Measurements from ENCODE around the gene YJU2. TPM values are rescaled to one million over a fixed set of nuclear protein-coding genes. Genes with fewer than 3 reads are reported as not detected.

Gene YJU2
- total RNA-seq, 1 experiment from 2014 or later, result 26.5 TPM

DNA sequence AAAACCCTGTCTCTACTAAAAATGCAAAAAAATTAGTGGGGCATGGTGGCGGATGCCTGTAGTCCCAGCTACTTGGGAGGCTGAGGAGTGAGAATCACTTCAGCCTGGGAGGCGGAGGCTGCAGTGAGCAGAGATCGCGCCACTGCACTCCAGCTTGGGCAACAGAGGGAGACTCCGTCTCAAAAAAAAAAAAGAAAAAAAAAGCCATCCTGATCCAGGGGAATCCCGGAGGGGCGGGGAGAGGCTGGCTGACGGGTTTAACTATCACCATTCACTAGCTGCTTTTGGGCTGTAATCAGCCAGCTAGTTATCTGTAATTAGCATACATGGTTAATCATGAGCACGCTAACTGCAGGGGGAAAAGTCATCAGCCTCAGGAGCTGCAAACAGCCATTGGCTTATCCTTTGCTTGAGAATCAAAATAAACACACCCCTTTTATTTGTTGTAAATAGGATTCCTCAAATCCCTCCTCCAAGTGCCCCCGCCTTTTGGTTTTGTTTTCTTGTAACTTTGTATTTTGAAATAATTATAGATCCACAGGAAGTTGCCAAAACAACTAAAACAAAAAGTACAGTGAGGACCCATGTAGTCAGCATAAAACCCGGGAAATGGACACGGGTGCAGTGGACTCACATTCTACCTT lies 67.1 kb downstream of the YJU2 start (continued):
- no peak for TF ChIP-seq NFE2L1 (CRISPR knock-in tag; IDR thresholded peaks at IDR 0.05)

DNA sequence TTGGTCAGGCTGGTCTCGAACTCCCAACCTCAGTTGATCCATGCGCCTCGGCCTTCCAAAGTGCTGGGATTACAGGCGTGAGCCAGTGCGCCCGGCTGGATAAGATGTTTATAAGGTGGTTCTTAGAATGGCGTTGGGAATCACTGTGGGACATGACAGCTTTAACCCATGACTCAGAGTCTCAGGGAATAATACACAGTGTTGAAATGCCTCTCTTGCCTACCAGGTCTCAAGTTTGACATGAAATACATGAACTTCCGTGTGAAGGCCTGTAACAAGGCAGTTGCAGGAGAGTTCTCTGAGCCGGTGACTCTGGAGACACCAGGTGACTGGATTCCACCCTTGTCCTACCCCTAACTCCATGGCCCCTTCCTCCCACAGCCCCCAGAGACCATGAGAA lies 70.1 kb downstream of the YJU2 start:
- ATAC-seq (no peak), DNase-seq (ENCODE audit: low spot score) (no peak)
- ChIA-PET POLR2A (no interaction called here), CTCF (interaction anchor here (0.5 to 2.2 kb wide), 2 partner anchors 49 to 50 kb away, joined by 3 to 5 read pairs; no protein-coding TSS in a partner anchor)
- Mint-ChIP-seq H3K4me1 (no peaks in the 10 kb centered on the region), H3K27me3 (ENCODE audit: low read depth) (no peaks in the 10 kb centered on the region; the same call in 1 of the 2 replicates), H3K27ac (no peak overlapping the region), H3K4me3 (no peak overlapping the region), H3K36me3 (peaks cover 54% of the 10 kb centered on the region), H3K9me3 (peaks cover 32% of the 10 kb centered on the region)
- no peak for TF ChIP-seq ETV6 (CRISPR knock-in tag; IDR thresholded peaks at IDR 0.05)
- TF ChIP-seq KAT7 (CRISPR knock-in tag; IDR thresholded peaks at IDR 0.05; ENCODE audit: borderline replicate concordance), result no peak
- TF ChIP-seq, protein P1, sequence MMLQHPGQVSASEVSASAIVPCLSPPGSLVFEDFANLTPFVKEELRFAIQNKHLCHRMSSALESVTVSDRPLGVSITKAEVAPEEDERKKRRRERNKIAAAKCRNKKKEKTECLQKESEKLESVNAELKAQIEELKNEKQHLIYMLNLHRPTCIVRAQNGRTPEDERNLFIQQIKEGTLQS (CRISPR knock-in tag; conservative IDR thresholded peaks at IDR 0.05), result no peak
- TF ChIP-seq, protein P2, sequence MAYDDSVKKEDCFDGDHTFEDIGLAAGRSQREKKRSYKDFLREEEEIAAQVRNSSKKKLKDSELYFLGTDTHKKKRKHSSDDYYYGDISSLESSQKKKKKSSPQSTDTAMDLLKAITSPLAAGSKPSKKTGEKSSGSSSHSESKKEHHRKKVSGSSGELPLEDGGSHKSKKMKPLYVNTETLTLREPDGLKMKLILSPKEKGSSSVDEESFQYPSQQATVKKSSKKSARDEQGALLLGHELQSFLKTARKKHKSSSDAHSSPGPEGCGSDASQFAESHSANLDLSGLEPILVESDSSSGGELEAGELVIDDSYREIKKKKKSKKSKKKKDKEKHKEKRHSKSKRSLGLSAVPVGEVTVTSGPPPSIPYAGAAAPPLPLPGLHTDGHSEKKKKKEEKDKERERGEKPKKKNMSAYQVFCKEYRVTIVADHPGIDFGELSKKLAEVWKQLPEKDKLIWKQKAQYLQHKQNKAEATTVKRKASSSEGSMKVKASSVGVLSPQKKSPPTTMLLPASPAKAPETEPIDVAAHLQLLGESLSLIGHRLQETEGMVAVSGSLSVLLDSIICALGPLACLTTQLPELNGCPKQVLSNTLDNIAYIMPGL (CRISPR knock-in tag; IDR thresholded peaks at IDR 0.05), result no peak
- TF ChIP-seq, protein P3, sequence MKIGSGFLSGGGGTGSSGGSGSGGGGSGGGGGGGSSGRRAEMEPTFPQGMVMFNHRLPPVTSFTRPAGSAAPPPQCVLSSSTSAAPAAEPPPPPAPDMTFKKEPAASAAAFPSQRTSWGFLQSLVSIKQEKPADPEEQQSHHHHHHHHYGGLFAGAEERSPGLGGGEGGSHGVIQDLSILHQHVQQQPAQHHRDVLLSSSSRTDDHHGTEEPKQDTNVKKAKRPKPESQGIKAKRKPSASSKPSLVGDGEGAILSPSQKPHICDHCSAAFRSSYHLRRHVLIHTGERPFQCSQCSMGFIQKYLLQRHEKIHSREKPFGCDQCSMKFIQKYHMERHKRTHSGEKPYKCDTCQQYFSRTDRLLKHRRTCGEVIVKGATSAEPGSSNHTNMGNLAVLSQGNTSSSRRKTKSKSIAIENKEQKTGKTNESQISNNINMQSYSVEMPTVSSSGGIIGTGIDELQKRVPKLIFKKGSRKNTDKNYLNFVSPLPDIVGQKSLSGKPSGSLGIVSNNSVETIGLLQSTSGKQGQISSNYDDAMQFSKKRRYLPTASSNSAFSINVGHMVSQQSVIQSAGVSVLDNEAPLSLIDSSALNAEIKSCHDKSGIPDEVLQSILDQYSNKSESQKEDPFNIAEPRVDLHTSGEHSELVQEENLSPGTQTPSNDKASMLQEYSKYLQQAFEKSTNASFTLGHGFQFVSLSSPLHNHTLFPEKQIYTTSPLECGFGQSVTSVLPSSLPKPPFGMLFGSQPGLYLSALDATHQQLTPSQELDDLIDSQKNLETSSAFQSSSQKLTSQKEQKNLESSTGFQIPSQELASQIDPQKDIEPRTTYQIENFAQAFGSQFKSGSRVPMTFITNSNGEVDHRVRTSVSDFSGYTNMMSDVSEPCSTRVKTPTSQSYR (CRISPR knock-in tag; IDR thresholded peaks at IDR 0.05), result no peak
- TF ChIP-seq, protein P4, sequence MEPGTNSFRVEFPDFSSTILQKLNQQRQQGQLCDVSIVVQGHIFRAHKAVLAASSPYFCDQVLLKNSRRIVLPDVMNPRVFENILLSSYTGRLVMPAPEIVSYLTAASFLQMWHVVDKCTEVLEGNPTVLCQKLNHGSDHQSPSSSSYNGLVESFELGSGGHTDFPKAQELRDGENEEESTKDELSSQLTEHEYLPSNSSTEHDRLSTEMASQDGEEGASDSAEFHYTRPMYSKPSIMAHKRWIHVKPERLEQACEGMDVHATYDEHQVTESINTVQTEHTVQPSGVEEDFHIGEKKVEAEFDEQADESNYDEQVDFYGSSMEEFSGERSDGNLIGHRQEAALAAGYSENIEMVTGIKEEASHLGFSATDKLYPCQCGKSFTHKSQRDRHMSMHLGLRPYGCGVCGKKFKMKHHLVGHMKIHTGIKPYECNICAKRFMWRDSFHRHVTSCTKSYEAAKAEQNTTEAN (CRISPR knock-in tag; IDR thresholded peaks at IDR 0.05), result no peak
- no peak for TF ChIP-seq ZNF317 (CRISPR knock-in tag; IDR thresholded peaks at IDR 0.05; ENCODE audit: borderline replicate concordance, low read depth)
- TF ChIP-seq ZNF396 (CRISPR knock-in tag; IDR thresholded peaks at IDR 0.05; ENCODE audit: borderline replicate concordance), result no peak
- TF ChIP-seq, protein P5, sequence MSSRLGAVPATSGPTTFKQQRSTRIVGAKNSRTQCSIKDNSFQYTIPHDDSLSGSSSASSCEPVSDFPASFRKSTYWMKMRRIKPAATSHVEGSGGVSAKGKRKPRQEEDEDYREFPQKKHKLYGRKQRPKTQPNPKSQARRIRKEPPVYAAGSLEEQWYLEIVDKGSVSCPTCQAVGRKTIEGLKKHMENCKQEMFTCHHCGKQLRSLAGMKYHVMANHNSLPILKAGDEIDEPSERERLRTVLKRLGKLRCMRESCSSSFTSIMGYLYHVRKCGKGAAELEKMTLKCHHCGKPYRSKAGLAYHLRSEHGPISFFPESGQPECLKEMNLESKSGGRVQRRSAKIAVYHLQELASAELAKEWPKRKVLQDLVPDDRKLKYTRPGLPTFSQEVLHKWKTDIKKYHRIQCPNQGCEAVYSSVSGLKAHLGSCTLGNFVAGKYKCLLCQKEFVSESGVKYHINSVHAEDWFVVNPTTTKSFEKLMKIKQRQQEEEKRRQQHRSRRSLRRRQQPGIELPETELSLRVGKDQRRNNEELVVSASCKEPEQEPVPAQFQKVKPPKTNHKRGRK (CRISPR knock-in tag; IDR thresholded peaks at IDR 0.05; ENCODE audit: borderline replicate concordance), result no peak
- TF ChIP-seq, protein P6, sequence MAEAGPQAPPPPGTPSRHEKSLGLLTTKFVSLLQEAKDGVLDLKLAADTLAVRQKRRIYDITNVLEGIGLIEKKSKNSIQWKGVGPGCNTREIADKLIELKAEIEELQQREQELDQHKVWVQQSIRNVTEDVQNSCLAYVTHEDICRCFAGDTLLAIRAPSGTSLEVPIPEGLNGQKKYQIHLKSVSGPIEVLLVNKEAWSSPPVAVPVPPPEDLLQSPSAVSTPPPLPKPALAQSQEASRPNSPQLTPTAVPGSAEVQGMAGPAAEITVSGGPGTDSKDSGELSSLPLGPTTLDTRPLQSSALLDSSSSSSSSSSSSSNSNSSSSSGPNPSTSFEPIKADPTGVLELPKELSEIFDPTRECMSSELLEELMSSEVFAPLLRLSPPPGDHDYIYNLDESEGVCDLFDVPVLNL (CRISPR knock-in tag; IDR thresholded peaks at IDR 0.05; ENCODE audit: borderline replicate concordance, low read depth), result no peak

DNA sequence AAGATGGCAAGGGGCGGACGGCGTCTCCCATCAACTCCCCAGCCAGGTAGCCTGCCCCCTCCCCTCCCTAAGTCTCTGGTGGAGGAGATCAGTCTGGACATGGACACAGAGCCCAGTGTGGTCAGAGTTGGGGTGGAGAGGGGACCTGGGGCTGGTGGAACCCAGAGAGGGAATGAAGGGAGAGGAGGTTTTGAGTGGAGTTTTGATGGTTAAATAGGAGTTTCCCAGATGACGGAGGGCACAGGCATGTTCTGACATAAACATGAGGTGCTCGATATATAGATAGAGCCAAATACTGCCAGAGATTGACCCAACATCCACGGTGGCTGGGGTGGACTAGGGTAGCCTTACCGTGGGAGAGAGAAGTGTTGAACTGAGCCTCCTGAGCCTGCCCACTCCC lies 71.6 kb downstream of the YJU2 start:
- POLR2A ChIA-PET, result no interaction called here
- no peak overlapping the region for H3K4me3 Mint-ChIP-seq
- DNase-seq (ENCODE audit: low spot score), result no peak
- CTCF ChIA-PET, result interaction anchor here (5.8 kb wide), 1 partner anchor 51 kb away, joined by 35 read pairs; no protein-coding TSS in a partner anchor
- H3K27ac Mint-ChIP-seq, result no peak overlapping the region
- H3K9me3 Mint-ChIP-seq, result peaks cover 32% of the 10 kb centered on the region
- no peaks in the 10 kb centered on the region; the same call in 1 of the 2 replicates for H3K27me3 Mint-ChIP-seq (ENCODE audit: low read depth)
- peaks cover 51% of the 10 kb centered on the region for H3K36me3 Mint-ChIP-seq
- no peaks in the 10 kb centered on the region for H3K4me1 Mint-ChIP-seq
- ATAC-seq, result no peak
- no peak for TF ChIP-seq ZNF121 (CRISPR knock-in tag; IDR thresholded peaks at IDR 0.05)
- no peak for TF ChIP-seq FOXP1 (CRISPR knock-in tag; IDR thresholded peaks at IDR 0.05; ENCODE audit: borderline replicate concordance)
- no peak for TF ChIP-seq RORB (CRISPR knock-in tag; IDR thresholded peaks at IDR 0.05)
- TF ChIP-seq, protein P7, sequence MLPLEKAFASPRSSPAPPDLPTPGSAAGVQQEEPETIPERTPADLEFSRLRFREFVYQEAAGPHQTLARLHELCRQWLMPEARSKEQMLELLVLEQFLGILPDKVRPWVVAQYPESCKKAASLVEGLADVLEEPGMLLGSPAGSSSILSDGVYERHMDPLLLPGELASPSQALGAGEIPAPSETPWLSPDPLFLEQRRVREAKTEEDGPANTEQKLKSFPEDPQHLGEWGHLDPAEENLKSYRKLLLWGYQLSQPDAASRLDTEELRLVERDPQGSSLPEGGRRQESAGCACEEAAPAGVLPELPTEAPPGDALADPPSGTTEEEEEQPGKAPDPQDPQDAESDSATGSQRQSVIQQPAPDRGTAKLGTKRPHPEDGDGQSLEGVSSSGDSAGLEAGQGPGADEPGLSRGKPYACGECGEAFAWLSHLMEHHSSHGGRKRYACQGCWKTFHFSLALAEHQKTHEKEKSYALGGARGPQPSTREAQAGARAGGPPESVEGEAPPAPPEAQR (CRISPR knock-in tag; IDR thresholded peaks at IDR 0.05), result no peak
- no peak for TF ChIP-seq ZNF138 (CRISPR knock-in tag; conservative IDR thresholded peaks at IDR 0.05)
- no peak for TF ChIP-seq ZNF263 (CRISPR knock-in tag; IDR thresholded peaks at IDR 0.05; ENCODE audit: low read depth)
- TF ChIP-seq, protein P8, sequence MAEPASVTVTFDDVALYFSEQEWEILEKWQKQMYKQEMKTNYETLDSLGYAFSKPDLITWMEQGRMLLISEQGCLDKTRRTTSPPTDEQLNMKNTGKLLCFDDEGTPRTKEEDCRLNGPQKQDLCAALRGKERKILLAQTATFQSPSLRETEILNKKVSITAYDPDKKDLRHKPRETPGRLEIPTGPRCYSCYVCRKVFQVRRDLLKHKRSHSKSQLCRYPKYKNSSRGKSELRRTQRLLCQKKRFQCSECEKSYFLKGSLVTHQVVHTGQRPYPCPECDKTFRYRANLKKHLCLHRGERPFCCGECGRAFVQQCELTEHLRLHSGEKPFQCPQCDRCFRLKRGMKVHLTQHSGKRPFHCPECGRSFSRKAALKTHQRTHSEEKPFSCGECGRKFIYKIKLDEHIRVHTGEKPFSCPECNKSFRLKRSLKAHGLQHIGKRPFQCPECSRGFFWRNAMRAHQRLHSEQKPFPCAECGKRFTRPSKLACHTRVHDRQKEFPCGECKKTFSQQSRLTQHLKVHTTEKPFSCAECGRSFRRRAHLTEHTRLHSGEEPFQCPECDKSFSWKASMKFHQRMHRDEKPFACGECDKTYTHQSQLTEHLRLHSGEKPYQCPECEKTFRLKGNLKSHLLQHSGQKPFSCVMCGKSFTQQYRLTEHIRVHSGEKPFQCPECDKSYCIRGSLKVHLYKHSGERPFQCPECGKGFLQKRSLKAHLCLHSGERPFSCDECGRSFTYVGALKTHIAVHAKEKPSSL (CRISPR knock-in tag; conservative IDR thresholded peaks at IDR 0.05), result no peak
- no peak for TF ChIP-seq NFATC4 (CRISPR knock-in tag; IDR thresholded peaks at IDR 0.05)
- TF ChIP-seq SOX15 (CRISPR knock-in tag; IDR thresholded peaks at IDR 0.05), result no peak

Data from WTC11 (cell line).